ENCODE measurements around the gene RAD23B. TPM values are rescaled to one million over a fixed set of nuclear protein-coding genes. Genes with fewer than 3 reads are reported as not detected.

Gene RAD23B
- total RNA-seq, 1 experiment from 2014 or later: 222 TPM

DNA sequence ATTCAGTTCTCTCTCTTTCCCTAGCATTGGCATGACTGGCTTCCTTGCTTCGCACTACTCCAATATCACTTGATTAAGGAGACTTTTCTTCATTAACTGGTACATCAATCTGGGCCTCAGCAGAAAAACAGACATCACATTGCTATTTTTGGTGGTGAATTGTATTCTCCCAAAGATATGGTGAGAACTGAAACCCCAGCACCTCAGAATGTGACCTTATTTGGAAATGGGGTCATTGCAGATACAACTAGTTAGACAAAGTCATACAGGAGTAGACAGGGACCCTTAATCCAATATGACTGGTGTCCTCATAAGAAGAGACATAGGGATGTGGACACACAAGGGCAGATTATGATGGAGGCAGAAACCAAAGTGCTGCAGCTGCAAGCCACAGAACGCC, 7.5 kb upstream of the RAD23B start:
- no peak overlapping the region for H3K27ac Mint-ChIP-seq (ENCODE audit: low read depth, unreplicated experiment)
- no peak overlapping the region for H3K4me3 Mint-ChIP-seq (ENCODE audit: unreplicated experiment)
- CTCF ChIA-PET: interaction anchor here (0.6 kb wide), 1 partner anchor 991 kb away, joined by 4 read pairs; no protein-coding TSS in a partner anchor
- no peaks in the 10 kb centered on the region for H3K27me3 Mint-ChIP-seq (ENCODE audit: insufficient read depth, unreplicated experiment)
- DNase-seq (ENCODE audit: unreplicated experiment): no peak
- intact Hi-C loops (cut with micrococcal nuclease): no loop called here
- BruUV-seq (replicated peaks): no TSS peak
- no peaks in the 10 kb centered on the region for H3K9me3 Mint-ChIP-seq (ENCODE audit: unreplicated experiment)
- peaks cover 29% of the 10 kb centered on the region for H3K4me1 Mint-ChIP-seq (ENCODE audit: insufficient read depth, unreplicated experiment)
- no peaks in the 10 kb centered on the region for H3K36me3 Mint-ChIP-seq (ENCODE audit: insufficient read depth, unreplicated experiment)
- POLR2A ChIA-PET: interaction anchor here (1.8 kb wide), 1 partner anchor 8 kb away, joined by 13 read pairs; the partner anchor contains the start of gene RAD23B
- TF ChIP-seq, protein P1, sequence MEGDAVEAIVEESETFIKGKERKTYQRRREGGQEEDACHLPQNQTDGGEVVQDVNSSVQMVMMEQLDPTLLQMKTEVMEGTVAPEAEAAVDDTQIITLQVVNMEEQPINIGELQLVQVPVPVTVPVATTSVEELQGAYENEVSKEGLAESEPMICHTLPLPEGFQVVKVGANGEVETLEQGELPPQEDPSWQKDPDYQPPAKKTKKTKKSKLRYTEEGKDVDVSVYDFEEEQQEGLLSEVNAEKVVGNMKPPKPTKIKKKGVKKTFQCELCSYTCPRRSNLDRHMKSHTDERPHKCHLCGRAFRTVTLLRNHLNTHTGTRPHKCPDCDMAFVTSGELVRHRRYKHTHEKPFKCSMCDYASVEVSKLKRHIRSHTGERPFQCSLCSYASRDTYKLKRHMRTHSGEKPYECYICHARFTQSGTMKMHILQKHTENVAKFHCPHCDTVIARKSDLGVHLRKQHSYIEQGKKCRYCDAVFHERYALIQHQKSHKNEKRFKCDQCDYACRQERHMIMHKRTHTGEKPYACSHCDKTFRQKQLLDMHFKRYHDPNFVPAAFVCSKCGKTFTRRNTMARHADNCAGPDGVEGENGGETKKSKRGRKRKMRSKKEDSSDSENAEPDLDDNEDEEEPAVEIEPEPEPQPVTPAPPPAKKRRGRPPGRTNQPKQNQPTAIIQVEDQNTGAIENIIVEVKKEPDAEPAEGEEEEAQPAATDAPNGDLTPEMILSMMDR (IDR thresholded peaks at IDR 0.05; ENCODE audit: unreplicated experiment): no peak

DNA sequence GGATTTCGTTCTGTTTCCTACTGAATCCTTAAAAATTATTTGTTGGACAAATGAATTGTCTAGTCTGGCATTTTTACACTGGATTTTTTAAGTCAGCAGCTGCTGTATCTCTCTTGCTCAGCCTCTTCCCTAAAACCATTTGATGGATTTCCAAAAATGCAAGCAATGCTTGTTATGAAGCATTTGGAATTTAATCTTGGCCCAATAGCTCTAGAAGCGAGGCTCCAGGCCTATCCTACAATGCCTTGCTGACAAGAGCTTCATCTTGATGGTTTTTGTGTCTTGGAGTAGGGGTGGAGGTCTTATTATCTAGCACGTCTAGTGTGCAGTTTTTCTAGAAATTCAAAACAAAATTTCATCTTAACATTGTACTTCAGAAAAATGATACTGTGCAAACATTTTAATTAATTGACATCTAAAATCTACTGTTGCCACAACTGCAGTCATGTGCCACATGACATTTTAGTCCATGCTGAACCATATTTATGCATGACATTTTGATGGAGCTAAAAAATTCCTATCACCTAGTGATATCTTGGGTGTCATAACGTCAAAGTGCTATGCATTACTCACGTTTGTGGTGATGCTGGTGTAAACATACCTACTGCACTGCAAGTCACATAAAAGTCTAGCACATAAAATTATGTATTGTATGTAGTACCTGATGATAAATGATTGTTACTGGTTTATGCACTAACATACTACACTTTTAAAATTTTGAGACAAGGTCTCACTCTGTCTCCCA, 5.9 kb upstream of the RAD23B start:
- BruUV-seq (replicated peaks): no TSS peak
- TF ChIP-seq, protein P1 (IDR thresholded peaks at IDR 0.05; ENCODE audit: unreplicated experiment): no peak
- H3K27me3 Mint-ChIP-seq (ENCODE audit: insufficient read depth, unreplicated experiment): no peaks in the 10 kb centered on the region
- no peak overlapping the region for H3K4me3 Mint-ChIP-seq (ENCODE audit: unreplicated experiment)
- intact Hi-C loops (cut with micrococcal nuclease): no loop called here
- CTCF ChIA-PET: interaction anchor here (0.5 kb wide), 1 partner anchor 1158 kb away, joined by 3 read pairs; no protein-coding TSS in a partner anchor
- H3K36me3 Mint-ChIP-seq (ENCODE audit: insufficient read depth, unreplicated experiment): no peaks in the 10 kb centered on the region
- H3K27ac Mint-ChIP-seq (ENCODE audit: low read depth, unreplicated experiment): no peak overlapping the region
- POLR2A ChIA-PET: interaction anchor here (0.7 kb wide), 1 partner anchor 1982 kb away, joined by 3 read pairs; no protein-coding TSS in a partner anchor
- no peaks in the 10 kb centered on the region for H3K9me3 Mint-ChIP-seq (ENCODE audit: unreplicated experiment)
- H3K4me1 Mint-ChIP-seq (ENCODE audit: insufficient read depth, unreplicated experiment): peaks cover 37% of the 10 kb centered on the region
- no peak for DNase-seq (ENCODE audit: unreplicated experiment)

DNA sequence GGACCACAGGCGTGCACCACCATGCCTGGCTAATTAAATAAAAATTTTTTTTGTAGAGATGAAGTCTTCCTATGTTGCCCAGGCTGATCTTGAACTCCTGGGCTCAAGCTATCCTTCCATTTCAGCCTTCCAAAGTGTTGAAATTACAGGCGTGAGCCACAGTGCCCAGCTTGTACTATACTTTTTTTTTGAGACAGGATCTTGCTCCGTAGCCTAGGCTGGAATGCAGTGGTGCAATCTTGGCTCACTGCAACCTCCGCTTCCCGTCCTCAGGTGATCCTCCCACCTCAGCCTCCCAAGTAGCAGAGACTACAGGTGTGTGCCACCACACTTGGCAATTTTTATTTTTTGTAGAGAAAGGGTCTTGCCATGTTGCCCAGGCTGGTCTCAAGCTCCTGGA, 5.3 kb upstream of the RAD23B start:
- H3K36me3 Mint-ChIP-seq (ENCODE audit: insufficient read depth, unreplicated experiment): no peaks in the 10 kb centered on the region
- ChIA-PET CTCF (interaction anchor here (0.5 to 1.2 kb wide), 3 partner anchors 35 to 1157 kb away, joined by 3 read pairs; no protein-coding TSS in a partner anchor), POLR2A (interaction anchor here (0.7 kb wide), 1 partner anchor 1981 kb away, joined by 3 read pairs; no protein-coding TSS in a partner anchor)
- no peak overlapping the region for H3K4me3 Mint-ChIP-seq (ENCODE audit: unreplicated experiment)
- BruUV-seq (replicated peaks): no TSS peak
- H3K27me3 Mint-ChIP-seq (ENCODE audit: insufficient read depth, unreplicated experiment): no peaks in the 10 kb centered on the region
- no peak for DNase-seq (ENCODE audit: unreplicated experiment)
- H3K9me3 Mint-ChIP-seq (ENCODE audit: unreplicated experiment): no peaks in the 10 kb centered on the region
- intact Hi-C loops (cut with micrococcal nuclease): no loop called here
- no peak overlapping the region for H3K27ac Mint-ChIP-seq (ENCODE audit: low read depth, unreplicated experiment)
- peaks cover 41% of the 10 kb centered on the region for H3K4me1 Mint-ChIP-seq (ENCODE audit: insufficient read depth, unreplicated experiment)
- TF ChIP-seq, protein P1 (IDR thresholded peaks at IDR 0.05; ENCODE audit: unreplicated experiment): no peak

DNA sequence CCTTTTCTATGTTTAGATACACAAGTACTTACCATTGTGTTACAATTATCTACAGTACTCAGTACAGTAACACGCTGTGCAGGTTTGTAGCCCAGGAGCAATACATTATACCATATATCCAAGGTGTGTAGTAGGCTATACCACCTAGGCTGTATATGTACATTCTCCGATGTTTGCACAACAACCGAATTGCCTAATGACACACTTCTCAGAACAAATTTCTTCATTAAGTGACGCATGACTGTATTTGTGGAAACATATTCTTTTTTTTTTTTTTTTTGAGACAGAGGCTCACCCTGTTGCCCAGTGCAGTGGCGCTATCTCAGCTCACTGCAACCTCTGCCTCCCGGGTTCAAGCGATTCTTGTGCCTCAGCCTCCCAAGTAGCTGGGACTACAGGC, 4.0 kb upstream of the RAD23B start:
- ChIA-PET POLR2A (interaction anchor here (0.6 to 0.7 kb wide), 2 partner anchors 13 to 878 kb away, joined by 3 read pairs; no protein-coding TSS in a partner anchor), CTCF (interaction anchor here (0.9 to 1.2 kb wide), 3 partner anchors 17 to 62 kb away, joined by 3 to 4 read pairs (median 3); no protein-coding TSS in a partner anchor)
- Mint-ChIP-seq H3K27me3 (ENCODE audit: insufficient read depth, unreplicated experiment) (no peaks in the 10 kb centered on the region), H3K36me3 (ENCODE audit: insufficient read depth, unreplicated experiment) (peaks cover 3% of the 10 kb centered on the region), H3K4me1 (ENCODE audit: insufficient read depth, unreplicated experiment) (peaks cover 34% of the 10 kb centered on the region), H3K9me3 (ENCODE audit: unreplicated experiment) (no peaks in the 10 kb centered on the region), H3K27ac (ENCODE audit: low read depth, unreplicated experiment) (no peak overlapping the region), H3K4me3 (ENCODE audit: unreplicated experiment) (no peak overlapping the region)
- DNase-seq (ENCODE audit: unreplicated experiment): peak; percentile 88
- no TSS peak for BruUV-seq (replicated peaks)
- TF ChIP-seq, protein P1 (IDR thresholded peaks at IDR 0.05; ENCODE audit: unreplicated experiment): no peak
- intact Hi-C loops (cut with micrococcal nuclease): no loop called here

Measured in MCF 10A (cell line).